ELR (cell line): ENCODE data around the gene MAMDC4.
"Not testable (repeated sequence)": the region's sequence is repeated elsewhere in the genome, so short reads cannot be mapped to it uniquely, and the experiment has no call there.

Experiments
- DNase-seq: peaks from one replicate; pipeline ENCODE4 v3.0.0-alpha.2; 2015; ENCODE audit warnings: low read depth

MAMDC4 gene

DNA sequence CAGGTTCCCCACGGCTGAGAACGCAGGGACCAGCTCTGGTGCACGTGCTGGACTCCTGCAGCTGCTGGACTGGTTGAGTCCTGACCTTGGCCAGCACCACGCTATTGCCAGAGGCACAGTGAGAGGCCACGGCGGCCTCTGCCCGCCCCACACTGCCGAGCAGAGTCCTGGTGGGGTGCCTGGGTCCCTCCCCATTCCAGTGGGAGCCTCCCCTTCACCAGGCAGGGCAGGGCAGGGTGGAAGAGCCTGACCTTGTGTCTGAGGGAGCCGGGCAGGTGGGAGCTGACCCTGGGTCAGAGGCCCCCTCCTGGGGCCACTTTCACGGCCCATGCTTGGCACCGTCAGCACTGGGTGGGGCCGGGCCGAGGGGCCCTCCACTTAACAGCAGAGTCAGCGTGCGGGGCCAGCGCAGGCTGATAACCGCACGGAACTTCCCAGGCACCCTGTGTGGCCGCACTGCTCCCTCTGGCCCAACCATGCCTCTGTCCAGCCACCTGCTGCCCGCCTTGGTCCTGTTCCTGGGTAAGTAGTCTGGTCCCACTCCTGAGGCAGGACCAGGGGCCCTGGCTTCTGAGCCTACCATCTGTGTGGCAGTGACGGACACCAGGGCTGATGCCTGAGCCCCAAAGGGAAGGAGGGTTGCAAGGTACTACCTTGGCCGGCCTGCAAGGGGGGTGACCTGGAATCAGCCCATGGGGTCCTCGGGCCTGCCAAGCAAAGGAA, at the start of gene MAMDC4:
Gene MAMDC4 (plus strand): TSS at position 406 of the 723 bp plus-strand sequence. CDS start 71 bp downstream, at position 477.
- no peak for DNase-seq

DNA sequence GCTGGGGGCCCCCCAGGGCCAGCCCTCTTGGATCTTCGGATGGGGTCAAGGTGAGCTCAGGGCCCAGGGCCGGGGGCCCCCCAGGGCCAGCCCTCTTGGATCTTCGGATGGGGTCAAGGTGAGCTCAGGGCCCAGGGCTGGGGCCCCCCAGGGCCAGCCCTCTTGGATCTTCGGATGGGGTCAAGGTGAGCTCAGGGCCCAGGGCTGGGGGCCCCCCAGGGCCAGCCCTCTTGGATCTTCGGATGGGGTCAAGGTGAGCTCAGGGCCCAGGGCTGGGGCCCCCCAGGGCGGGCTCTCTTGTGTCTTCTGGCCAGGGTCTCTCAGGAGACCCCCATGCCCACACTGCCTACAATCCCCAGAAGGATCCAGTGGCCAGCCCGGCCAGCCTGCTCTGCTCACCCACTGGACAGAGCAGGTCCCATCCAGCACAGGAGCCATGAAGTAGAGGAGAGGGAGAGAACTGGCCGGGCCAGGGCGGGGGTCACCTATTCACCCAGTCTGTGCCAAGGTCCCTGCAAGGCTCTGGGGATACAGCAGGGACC, 49.1 kb upstream of the MAMDC4 start:
- not testable (repeated sequence) for DNase-seq

DNA sequence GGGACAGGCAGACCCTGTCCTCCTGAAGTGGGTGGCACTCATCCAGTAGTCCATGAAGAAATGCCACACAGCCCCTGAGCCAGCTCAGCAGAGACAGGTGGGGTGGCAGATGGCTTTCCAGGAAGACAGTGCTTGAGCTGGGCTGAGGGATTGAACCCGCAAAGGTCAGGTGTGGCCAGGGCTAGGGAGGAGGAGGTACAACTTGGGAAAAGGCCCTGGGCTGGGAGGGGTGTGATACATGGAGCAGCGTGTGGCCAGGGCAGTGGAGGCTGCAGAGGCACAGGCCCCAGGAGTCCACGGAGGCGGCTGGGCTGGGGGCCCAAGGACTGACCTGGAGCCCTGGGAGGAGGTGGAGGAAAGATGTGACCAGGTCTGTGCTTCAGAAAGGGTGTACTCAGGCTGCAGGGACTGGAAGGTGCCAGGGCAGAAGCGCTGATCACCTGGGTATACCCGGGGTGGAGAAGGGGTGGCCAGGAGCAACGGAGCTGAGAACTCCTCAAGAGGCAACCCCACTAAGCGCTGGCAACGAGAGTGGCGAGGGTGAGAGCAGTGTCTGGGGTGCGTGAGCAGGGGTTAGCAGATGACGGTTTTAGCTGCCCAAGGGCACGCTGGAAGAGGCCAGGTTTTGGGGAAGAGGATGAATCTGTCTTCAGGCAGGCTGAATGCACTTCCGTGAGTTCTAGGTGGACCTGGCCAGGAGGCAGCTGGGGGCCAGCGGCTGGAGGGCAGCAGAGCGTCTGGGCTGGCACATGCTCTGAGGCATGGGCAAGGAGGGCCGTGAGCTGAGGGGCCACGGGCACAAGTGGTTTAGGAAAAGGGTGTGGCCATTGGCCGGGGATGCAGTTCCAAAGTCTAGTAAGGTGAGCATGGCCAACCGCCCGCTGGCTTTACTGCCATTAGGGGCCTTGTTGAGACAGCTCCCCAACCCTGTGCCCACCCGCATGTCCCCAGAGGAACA, 48.3 kb upstream of the MAMDC4 start:
- DNase-seq: no peak

DNA sequence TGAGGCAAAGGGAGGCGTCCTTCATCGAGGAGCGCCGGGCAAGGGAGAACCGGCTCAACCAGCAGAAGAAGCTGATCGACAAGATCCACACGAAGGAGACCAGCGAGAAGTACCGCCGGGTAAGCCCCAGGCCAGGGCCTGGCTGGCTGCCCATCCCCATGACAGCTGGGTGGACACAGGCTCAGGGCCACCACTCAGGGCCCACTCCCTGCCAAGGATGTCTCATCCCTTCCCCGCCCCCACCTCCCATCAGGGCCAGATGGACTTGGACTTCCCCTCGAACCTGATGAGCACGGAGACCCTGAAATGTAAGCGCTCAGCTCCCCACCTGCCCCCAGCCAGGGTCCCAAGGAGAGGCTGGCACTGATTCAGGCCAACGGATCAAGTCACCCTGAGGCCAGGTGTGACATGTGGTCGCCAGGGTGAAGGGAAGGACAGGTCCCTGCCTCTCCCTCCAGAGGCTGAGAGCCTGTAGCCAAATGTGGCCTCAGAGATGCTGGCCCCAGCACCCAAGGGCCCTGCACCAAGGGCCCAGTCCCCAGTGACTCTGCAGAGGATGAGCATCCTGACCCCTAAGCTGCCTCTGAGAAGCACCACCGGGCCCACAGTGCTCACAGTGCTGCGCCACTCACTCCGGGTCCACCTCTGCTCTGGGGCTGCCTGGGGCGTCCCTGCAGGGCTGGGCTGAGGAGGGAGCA, 47.5 kb upstream of the MAMDC4 start:
- DNase-seq: no peak

DNA sequence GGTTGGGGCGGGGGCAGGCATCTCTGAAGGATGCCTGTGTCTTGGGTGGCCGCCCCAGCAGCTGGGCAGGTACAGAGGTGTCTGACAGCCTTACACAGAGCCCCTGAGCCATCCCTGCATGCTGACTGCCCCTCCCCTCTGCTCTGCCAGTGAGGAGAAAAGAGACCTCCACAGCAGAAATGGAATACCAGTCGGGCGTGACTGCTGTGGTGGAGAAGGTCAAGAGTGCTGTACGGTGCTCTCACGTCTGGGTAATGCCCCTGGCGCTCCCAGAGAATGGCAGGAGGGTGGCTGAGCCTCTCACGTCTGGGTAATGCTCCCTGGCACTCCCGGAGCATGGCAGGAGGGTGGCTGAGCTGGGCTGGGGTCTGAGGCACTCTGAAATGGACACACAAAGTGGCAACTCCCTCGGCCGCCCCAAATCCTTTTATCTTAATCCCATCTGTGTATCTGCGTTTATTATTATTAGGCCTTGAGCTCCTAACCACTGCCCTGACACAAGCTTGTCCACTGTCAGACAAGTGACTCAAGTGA, 46.9 kb upstream of the MAMDC4 start:
- DNase-seq: no peak

DNA sequence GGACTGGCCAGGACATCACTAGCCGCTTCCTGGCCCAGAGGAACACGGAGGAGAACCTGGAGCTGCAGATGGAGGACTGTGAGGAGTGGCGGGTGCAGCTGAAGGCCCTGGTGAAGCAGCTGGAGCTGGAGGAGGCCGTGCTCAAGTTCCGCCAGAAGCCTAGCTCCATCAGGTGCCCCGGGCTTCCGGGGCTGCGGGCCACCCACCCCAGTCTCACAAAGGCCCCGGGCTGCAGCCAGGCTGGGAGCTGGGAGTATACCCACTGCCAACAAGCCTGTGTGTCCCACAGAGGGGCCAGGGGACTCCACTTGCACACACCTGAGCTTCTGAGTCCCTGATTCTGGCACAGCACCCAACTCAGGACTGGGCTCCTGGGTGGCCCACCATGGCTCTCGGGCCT, 46.1 kb upstream of the MAMDC4 start:
- no peak for DNase-seq

DNA sequence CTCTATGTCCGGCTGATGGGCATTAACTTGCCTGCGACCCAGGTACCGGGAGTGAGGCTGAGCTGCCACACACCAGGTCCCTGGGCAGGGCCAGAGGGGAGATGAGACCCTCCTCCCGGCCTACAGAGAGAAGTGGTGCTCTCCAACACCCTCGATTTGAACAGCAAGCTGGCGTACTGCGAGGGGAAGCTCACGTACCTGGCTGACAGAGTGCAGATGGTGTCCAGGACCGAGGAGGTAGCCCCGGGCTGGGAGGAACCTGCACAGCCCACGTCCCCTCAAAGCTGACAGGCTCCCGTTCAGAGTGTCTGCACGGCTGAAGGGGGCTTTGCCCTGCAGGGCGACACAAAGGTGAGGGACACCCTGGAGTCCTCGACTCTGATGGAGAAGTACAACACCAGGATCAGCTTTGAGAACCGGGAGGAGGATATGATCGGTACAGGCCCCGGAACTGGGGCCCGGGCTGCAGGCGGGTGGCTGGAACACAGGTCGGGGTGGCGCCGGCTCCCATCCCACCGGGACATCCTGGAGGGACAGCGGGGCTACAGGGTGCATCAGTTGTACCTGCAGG, 45.4 kb upstream of the MAMDC4 start:
- no peak for DNase-seq

DNA sequence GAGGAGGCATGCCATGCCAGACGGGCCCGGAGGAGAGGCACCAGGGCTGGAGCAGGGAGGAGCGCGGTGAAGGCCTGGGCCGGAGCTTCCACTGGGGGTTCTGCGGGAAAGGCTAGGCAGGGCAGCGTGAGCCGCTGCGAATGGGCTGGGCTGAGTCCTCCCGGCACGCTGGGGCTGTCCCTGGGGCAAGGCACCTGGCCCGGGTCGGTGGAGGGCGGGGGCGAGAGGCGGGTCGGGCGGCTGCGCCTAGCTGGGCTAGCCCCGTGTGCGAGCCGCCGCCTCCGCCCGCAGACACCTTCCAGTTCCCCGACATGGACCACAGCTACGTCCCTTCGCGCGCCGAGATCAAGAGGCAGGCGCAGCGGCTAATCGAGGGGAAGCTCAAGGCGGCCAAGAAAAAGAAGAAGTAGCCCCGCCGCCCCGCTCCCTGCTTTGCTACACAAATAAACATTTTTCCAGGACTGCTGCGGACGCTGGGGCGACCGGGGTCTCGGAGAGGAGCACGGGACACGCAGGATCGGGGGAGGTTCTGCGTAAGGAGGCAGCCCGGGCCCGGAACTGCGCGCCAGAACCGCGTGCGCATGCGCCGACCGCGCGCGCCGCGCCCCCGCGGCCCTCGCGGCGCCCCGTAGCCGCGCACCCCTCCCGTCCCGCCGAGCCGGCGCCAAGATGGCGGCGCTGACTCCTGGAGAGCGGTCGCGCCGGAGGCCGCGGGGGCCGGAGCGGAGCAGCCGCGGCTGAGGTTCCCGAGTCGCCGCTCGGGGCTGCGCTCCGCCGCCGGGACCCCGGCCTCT, 44.7 kb upstream of the MAMDC4 start, which contains the start of gene RABL6:
Gene RABL6 (plus strand): TSS at position 668 of the 794 bp plus-strand sequence. CDS start 249 bp downstream, outside the sequence.
- peak; percentile 83 for DNase-seq

DNA sequence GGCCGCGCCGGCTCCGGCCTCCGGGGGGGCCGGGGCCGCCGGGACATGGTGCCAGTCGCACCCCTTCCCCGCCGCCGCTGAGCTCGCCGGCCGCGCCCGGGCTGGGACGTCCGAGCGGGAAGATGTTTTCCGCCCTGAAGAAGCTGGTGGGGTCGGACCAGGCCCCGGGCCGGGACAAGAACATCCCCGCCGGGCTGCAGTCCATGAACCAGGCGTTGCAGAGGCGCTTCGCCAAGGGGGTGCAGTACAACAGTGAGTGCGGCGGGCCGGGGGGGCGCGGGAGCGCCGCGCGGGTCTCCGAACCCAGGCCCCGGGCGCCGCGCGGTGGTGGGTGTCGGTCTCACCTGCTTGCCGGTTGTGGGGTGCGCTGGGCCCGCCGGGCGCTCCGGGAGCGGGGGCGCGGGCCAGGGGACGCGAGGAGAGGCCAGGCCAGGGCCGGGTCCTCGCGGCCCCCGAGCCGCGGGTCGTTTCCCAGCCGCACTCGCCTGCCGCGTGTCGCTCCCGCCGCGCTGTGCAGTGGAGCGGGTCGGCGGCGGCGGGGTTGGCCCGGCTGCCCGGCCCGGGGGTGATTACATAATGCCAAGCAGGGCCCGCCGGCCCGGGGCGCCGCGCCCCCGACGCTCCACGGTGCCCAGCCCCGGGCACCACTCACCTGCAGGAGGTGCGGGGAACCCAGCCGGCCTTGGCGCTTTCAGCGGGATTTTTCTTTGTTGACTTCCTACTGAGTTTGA, 43.9 kb upstream of the MAMDC4 start:
- peak; percentile 37 for DNase-seq

DNA sequence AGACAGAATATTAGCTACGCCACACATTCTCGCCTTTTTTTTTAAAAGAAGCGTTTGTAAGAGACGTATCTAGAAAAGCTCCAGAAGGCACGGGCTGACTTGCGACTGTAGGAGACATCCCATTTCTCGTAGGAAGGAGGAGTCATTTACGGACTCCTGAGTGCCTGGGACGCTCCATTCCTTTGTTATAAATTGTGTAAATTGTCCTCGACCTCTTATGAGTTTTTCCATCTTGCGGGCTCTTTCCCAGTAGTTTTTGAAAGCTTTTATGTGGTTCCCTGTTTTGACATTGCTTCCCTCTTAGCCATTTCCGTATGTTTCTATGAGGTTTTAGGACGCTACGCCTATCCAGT, 43.4 kb upstream of the MAMDC4 start:
- peak; percentile 53 for DNase-seq

DNA sequence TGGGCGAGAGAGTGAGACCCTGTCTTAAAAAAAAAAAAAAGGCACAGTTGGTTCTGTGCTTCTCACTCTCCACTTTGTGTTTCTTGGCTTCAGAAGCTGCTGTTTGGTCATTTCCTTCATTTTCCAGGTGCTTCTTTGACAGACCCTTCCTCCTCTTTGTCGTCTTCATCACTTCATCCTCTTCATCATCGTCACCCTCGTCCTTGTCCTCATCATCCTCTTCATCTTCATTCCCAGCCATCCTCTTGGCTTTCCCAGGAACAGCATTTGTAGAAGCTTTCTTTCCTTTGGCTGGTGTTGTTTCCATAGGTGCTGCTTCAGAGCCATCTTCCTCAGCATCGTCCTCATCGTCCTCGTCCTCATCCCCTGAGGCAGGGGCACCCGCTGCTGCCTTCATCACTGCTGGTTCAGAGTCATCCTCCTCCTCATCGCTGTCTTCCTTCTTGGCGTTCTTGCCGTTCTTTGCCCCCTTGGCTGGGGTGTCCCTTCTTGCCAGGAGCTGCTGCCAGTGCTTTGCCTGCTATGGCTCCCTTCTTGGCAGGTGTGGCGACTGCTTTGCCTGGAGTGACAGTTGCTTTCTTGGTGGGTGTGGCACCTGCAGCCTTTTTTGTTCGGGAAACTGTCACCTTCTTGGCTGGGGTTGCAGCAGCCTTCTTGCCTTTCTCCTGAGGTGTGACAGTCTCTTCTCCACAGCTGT, 37.3 kb upstream of the MAMDC4 start:
- no peak for DNase-seq

DNA sequence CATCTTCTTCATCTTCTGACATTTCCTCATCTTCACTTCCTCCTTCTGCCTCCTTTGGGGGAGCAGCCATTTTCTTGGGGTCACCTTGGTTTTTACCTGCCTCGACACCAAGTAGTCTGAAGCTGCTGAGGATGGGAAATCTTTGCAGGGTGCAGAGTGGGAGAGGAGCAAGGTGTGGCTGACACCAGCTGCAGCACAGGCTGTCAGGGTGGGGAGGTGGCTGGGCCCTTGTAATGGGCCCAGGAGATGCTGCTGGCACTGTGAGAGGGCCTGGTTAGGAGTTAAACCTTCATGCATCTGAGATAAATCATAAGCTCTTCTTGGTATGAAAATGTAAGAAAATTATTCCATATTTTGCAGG, 36.7 kb upstream of the MAMDC4 start:
- DNase-seq: no peak

DNA sequence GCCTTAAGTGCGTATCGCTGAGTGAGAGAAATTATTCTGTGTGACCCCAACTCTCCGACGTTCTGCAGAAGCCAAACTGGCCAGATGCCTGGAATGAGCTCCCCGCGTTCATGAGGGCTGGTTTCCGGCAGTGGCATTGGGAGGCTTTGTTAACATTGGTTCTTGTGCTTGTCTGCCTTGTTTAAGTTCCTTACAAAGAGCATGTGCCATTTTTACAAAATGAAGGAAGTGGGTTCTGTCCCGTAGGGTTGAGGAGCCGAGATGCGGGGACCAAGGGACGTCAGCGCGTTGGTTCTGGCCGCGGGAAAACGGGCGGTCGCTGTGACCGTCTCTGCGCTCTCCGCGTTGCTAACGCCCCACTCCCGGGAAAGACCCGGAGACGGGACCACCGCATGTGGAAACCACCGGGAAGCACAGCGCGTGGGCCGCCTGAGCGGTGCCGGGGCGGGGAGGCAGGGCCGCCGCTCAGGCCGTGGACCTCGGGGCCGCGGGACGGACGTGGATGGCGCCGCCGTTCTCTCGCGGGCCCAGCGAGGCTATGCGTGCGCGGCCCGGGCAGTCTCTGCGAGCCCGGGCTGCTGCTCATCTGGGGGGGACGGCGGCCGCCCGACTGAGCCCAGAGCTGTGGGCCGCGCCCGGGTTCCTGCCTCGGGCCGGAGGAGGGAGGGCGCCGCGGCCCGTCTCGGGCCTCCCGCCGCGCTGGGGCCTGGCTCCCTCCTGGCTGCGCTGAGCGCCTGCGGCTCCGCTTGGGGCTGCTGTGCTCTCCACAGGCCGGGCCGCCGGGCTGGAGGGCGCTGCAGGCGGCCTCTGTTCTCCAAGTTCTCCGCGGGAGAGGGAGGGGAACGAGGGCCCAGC, 30.9 kb upstream of the MAMDC4 start:
- no peak for DNase-seq

DNA sequence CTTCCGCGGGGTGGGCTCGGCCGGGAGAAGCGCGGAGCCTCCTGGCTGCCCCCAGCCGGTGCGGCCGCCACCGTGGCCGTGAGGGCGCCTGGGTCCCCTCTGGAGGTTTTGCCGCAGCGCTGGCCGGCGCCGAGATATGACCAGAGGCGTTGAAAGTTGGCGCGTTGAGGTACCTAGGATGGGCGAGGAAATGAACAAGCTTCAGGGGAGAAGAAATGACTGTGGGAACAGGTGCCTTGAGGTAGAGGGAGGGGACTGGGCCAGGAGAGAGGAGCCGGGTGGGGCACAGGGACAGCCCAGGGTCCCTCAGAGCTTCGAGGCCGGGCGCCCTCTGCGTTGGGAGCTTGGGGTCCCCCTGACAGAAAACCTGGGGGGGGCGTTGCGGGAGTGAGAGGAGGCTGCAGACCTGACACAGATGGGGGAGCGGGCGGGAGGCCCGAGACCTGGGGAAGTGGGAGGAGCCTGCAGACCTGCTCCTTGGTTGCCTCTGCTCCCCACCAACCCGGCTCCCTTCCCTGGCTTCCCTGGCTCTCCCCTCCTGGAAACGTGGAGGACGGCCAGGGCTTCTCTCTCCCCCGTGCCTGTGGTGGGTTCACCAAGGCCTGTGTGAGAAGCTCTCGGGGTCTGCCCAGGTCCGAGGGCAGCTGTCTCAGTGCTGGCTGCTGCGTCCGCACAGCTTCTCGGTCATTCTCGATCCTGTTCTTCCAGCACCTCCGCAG, 30.2 kb upstream of the MAMDC4 start:
- no peak for DNase-seq

DNA sequence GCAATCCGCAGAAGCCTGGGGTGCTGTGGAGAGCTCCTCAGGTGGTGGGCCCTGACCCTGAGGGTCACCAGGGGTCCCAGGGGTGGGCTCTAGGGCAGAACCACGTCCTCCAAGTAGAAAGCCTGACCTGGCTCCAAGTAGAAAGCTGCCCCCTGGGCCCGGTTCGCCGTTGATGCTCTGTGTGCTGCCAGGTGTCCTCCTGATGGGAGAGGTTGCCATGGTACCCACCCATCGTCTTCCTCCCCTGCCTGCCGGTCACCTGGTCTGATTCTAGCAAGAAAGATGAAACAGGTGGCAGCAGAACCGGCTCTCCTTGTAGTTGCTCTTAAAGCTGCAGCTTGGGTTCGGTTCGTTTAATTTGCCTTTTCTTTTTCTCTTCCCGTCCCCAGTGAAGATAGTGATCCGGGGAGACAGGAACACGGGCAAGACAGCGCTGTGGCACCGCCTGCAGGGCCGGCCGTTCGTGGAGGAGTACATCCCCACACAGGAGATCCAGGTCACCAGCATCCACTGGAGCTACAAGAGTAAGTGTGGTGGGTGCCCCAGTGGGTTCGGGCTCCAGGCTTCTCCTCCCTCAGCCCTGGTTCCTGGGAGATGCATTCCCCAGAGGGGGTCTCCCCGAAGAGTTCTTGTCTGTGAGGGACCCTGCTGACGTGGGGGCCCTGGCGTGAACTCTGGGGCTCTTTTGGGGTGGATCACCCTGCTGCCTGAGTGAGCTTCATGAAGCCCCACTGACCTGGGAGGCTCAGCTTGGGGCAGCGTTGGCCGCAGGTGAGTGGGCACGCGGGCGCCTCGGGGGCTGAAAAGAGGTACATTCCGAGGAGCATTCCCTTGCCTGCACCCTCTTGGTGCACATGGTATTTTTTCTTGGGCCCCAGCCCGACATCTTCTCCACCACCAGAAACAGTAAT, 28.8 kb upstream of the MAMDC4 start:
- no peak for DNase-seq

DNA sequence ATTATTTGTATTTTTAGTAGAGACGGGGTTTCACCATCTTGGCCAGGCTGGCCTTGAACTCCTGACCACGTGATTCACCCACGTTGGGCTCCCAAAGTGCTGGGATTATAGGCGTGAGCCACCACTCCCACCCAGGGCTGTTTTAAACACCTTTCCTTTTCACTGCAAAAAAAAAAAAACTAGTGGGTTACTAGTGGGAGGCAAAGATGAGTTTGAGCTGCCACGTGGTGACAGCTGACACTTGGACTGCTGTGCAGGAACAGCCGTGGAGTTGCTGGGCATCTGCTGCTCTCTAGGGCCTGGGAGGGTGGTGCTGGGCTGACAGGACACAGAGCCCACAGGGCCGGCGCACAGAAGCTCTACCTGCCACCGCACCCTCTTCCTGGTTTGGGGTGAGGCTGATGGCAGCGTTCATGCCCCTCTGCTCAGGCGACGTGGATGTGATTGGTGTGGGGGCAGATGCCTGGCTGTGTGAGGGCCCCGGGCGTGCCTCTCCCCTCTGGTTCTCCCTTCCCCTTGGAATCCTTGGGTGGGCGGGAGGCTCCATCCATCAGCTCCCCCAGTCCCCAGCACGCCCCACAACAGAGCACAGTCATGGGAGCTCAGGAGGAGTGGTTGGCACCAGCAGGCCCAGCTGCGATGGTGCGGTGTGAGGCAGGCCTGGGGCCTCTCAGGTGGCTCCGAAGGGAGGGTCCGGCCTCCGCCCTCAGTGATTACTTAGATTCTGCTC, 27.5 kb upstream of the MAMDC4 start:
- DNase-seq: no peak
